Common myeloid progenitor, CD34-positive (primary cell): ENCODE data around the gene SENP7.
A peak's percentile ranks its signal among the peaks of the same experiment; 100 is the strongest.
"Not testable (repeated sequence)": the region's sequence is repeated elsewhere in the genome, so short reads cannot be mapped to it uniquely, and the experiment has no call there.

ENCODE experiments used
- CTCF ChIA-PET: fragments of 350-600 bp; sonication (Branson Sonifier 250); formaldehyde crosslinking; loops from one replicate; lab custom pipeline; 2021; ENCODE audit warnings: antibody characterized with exemption; lab: Charles Lee
- POLR2A ChIA-PET: fragments of 350-600 bp; sonication (Branson Sonifier 250); formaldehyde crosslinking; loops from one replicate; lab custom pipeline; 2021; ENCODE audit warnings: antibody characterized with exemption; lab: Charles Lee
- DNase-seq, 3 donors: peaks; one replicate each; pipeline versions ENCODE4 v3.0.0 to v3.0.0-alpha.2; 2013
- H3K27ac ChIP-seq, 2 experiments: 1 replicate in 1 of 2; 2 replicates in 1 of 2; pipeline ENCODE4 v1.7.0; 2013; ENCODE audit warnings: inconsistent platforms in 2 of 2, low read length in 2 of 2, mild to moderate bottlenecking in 2 of 2, low read depth in 1 of 2, moderate library complexity in 1 of 2; ENCODE audit not compliant: severe bottlenecking in 2 of 2, insufficient read depth in 1 of 2, poor library complexity in 1 of 2
- H3K27me3 ChIP-seq, 5 experiments: replicated peaks in 2 of 5; 1 replicate in 3 of 5; 2 replicates in 2 of 5; pipeline versions ENCODE4 v1.6.1 to v1.7.0; 2013; ENCODE audit warnings: low read length in 4 of 5, mild to moderate bottlenecking in 2 of 5, moderate library complexity in 2 of 5, inconsistent platforms in 1 of 5; ENCODE audit not compliant: insufficient read depth in 5 of 5, control insufficient read depth in 4 of 5
- H3K36me3 ChIP-seq, 4 experiments: 1 replicate in 2 of 4; 2 replicates in 2 of 4; pipeline versions ENCODE4 v1.6.1 to v1.7.0; 2013; ENCODE audit warnings: low read length in 3 of 4, control low read depth in 1 of 4, mild to moderate bottlenecking in 1 of 4; ENCODE audit not compliant: control insufficient read depth in 4 of 4, insufficient read depth in 4 of 4
- H3K4me1 ChIP-seq, 4 experiments: 1 replicate in 3 of 4; 2 replicates in 1 of 4; pipeline versions ENCODE4 v1.6.1 to v1.7.1; 2013; ENCODE audit warnings: low read length in 3 of 4, mild to moderate bottlenecking in 3 of 4, control low read depth in 1 of 4, inconsistent platforms in 1 of 4, moderate library complexity in 1 of 4; ENCODE audit not compliant: control insufficient read depth in 4 of 4, insufficient read depth in 4 of 4; ENCODE audit errors: control extremely low read depth in 1 of 4
- H3K4me3 ChIP-seq, 7 experiments: 1 replicate in 4 of 7; 2 replicates in 3 of 7; pipeline versions ENCODE4 v1.5.1 to v1.7.0; 2013; ENCODE audit warnings: mild to moderate bottlenecking in 7 of 7, low read length in 6 of 7, moderate library complexity in 6 of 7, inconsistent platforms in 2 of 7, low read depth in 2 of 7, control low read depth in 1 of 7; ENCODE audit not compliant: insufficient read depth in 4 of 7, control insufficient read depth in 1 of 7; ENCODE audit errors: extremely low read depth in 1 of 7
- H3K9me3 ChIP-seq, 5 experiments: 1 replicate in 4 of 5; 2 replicates in 1 of 5; pipeline versions ENCODE4 v1.6.1 to v1.7.1; 2013; ENCODE audit warnings: low read length in 4 of 5, mild to moderate bottlenecking in 2 of 5, inconsistent platforms in 1 of 5, low read depth in 1 of 5, moderate library complexity in 1 of 5; ENCODE audit not compliant: control insufficient read depth in 4 of 5, insufficient read depth in 2 of 5; ENCODE audit errors: control extremely low read depth in 1 of 5
- WGBS: methylation state at CpG from one replicate; pipeline ENCODE4 v1.1.5; 2013; ENCODE audit not compliant: insufficient coverage; 5-methylcytosine and 5-hydroxymethylcytosine counted together

The SENP7 gene

DNA sequence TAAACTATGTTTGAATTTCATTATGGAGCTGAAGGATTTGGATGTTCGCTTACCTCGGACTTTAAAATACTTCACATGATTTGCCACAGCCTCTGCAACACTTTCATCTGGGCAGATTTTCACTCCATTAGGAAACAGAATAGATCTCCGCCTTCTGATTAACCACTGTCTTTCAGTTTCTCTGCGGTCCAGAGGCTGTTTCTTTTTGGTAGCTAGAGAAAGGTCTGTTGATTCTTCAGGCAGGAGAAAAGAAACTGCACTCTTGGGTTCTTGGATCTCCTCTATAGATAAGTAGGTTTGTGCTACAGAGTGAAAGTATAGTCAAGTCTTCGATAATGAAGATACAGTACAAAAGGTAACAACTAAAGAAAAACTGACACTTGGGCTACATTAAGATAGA is 193.5 kb downstream of the SENP7 start:
- Histone ChIP-seq H3K27me3 (no peaks in the 10 kb centered on the region), H3K4me3 (no peak overlapping the region), H3K27ac (no peak overlapping the region), H3K4me1 (no peaks in the 10 kb centered on the region), H3K9me3 (no peaks in the 10 kb centered on the region), H3K36me3 (no peaks in the 10 kb centered on the region)
- WGBS: 80% methylated on average over 2 of the region's 5 CpGs
- ChIA-PET CTCF (no interaction called here), POLR2A (no interaction called here)
- DNase-seq: no peak

DNA sequence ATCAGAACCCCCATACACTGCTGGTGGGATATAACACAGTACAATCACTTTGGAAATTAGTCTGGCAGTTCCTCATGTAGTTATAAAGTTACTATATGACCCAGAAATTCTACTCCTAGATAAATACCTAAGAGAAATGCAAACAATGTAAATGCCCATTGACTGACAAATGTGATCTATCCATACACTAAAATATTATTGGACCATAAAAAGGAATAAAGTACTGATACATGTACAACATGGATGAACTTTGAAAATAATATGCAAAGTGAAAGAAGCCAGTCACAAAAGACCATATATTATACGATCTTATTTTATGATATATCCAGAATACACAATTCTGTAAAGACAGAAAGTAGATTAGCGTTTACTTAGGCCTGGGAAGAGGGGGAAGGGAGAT is 200.5 kb downstream of the SENP7 start:
- Histone ChIP-seq H3K36me3 (peaks cover 0 to 5% (median 0%) of the 10 kb centered on the region in 4 experiments), H3K4me1 (no peaks in the 10 kb centered on the region), H3K27me3 (no peaks in the 10 kb centered on the region), H3K4me3 (no peak overlapping the region), H3K9me3 (peaks cover 0 to 20% (median 11%) of the 10 kb centered on the region in 5 experiments), H3K27ac (no peak overlapping the region)
- POLR2A ChIA-PET: interaction anchor here (0.6 kb wide), 1 partner anchor 273 kb away, joined by 3 read pairs; no protein-coding TSS in a partner anchor
- no CpG with 5 or more reads among the region's 2 CpGs for WGBS
- CTCF ChIA-PET: interaction anchor here (0.8 kb wide), 1 partner anchor 15 kb away, joined by 3 read pairs; no protein-coding TSS in a partner anchor
- DNase-seq: no peak

DNA sequence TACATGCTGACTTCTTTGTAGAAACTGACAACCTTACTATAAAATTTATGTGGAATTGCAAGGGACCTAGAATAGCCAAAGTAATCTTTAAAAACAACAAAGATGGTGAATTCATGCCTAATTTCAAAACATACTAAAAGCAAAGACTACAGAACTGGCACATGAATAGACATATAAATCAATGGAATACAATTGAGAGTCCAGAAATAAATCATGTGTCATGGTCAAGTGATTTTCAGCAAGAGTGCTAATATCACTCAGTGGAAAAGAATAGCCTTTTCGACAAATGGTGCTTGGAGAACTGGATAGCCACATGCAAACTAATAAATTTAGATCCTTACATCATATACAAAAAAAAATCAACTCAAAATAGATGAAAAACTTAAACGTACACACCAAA is 201.3 kb downstream of the SENP7 start:
- no peaks in the 10 kb centered on the region for H3K4me1 ChIP-seq
- H3K36me3 ChIP-seq: peaks cover 0 to 5% (median 0%) of the 10 kb centered on the region in 4 experiments
- DNase-seq: no peak
- ChIA-PET CTCF (interaction anchor here (0.8 to 0.9 kb wide), 2 partner anchors 14 to 42 kb away, joined by 3 to 4 read pairs; no protein-coding TSS in a partner anchor), POLR2A (no interaction called here)
- WGBS: no CpG with 5 or more reads among the region's 2 CpGs
- H3K9me3 ChIP-seq: peaks cover 0 to 25% (median 11%) of the 10 kb centered on the region in 5 experiments
- H3K27ac ChIP-seq: no peak overlapping the region
- H3K4me3 ChIP-seq: no peak overlapping the region
- no peaks in the 10 kb centered on the region for H3K27me3 ChIP-seq

DNA sequence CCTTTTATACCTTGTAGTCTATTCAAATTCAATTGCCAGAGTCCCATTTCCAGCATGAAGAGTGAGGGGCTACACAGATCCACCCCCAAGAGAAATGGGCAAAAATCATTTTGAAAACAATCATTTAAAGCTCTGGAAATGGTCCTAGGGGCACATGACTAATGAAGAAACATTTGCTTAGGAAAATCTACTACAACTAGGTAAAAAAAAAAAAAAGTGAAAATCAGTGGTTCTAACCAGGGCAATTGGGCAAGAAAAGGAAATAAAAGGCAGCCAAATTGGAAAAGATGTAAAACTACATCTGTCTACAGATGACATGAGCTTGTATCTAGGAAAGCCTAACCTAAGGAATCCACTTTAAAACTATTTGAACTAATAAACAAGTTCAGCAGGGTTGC is 202.0 kb downstream of the SENP7 start:
- Histone ChIP-seq H3K36me3 (peaks cover 0 to 5% (median 0%) of the 10 kb centered on the region in 4 experiments), H3K27me3 (no peaks in the 10 kb centered on the region), H3K4me3 (no peak overlapping the region), H3K9me3 (peaks cover 0 to 25% (median 11%) of the 10 kb centered on the region in 5 experiments), H3K27ac (no peak overlapping the region), H3K4me1 (no peaks in the 10 kb centered on the region)
- ChIA-PET CTCF (interaction anchor here (0.9 to 1.4 kb wide), 2 partner anchors 42 to 104 kb away, joined by 3 to 4 read pairs; no protein-coding TSS in a partner anchor), POLR2A (no interaction called here)
- DNase-seq: no peak

DNA sequence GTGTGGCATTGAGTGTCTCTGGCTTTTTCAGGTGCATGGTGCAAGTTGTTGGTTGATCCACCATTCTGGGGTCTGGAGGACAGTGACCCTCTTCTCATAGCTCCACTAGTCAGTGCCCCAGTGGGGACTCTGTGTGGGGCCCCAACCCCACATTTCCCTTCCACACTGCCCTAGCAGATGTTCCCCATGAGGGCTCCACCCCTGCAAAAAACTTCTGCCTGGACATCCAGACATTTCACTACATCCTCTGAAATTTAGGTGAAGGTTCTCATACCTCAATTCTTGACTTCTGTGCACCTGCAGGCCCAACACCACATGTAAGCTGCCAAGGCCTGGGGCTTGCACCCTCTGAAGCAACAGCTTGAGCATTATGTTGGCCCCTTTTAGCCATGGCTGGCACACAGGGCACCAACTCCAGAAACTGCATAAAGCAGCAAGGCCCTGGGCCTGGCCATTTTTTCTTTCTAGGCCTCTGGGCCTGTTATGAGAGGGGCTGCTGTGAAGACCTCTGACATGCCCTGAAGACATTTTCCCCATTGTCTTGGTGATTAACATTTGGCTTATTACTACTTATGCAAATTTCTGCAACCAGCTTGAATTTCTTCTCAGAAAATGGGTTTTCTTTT is 204.8 kb downstream of the SENP7 start:
- H3K27me3 ChIP-seq, H3K27ac ChIP-seq, POLR2A ChIA-PET, H3K4me3 ChIP-seq, H3K36me3 ChIP-seq, CTCF ChIA-PET, H3K4me1 ChIP-seq: not testable (repeated sequence)
- DNase-seq: peak in 2 of 3 donors; percentile 14 to 28
- peaks cover 0 to 25% (median 11%) of the 10 kb centered on the region in 5 experiments for H3K9me3 ChIP-seq

DNA sequence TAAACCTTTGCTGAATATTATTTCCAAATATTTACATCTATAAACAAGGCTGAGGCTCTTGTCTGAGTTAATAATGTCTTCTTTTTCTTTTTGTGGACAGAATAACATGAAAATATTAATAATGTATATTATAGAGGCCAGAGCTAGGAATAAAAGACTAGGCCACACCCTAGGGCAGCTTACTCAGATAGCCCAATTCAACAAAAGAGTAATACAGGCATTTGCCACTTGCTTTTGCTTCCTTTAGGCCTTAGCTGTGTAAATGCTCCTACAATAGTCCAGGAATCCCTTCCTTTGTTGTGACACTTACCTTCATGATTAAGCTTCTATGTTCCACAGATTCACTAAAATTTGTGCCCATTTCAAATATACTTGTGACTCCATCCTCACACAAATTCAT is 209.2 kb downstream of the SENP7 start:
- CTCF ChIA-PET: no interaction called here
- POLR2A ChIA-PET: no interaction called here
- no peak for DNase-seq

DNA sequence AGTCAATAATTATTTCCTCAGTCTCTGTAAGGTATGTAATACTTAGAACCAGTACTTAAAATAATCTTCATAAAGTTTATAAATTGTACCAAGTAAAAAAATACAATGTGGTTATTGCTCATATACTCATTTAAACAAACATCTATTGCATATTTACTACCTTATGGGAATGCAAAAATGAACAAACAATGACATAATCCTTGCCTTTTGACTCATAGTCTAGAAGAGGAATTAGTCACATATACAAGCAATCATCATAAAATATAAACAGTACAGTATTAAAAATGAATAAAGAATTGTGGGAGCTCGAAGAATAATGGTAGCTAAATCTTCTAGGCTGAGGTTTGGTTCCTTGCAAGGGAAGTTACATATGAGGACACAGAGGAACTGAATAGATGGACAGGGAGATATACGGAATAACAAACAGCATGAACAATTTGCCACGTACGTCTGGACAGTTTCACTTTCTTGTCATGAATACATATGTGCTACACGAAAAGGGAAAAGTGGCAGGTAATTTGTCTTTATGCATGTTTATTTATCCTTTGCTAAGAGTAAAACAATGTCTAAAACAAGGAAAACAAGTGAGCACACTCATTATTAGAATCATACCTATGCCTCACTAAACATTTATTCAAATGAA is 209.8 kb downstream of the SENP7 start:
- DNase-seq: peak in 1 of 3 donors; percentile 3
- H3K36me3 ChIP-seq: peaks cover 0 to 4% (median under 1%) of the 10 kb centered on the region in 4 experiments
- H3K9me3 ChIP-seq: peaks cover 0 to 17% (median 5%) of the 10 kb centered on the region in 5 experiments
- ChIA-PET CTCF (interaction anchor here (0.6 kb wide), 1 partner anchor 176 kb away, joined by 6 read pairs; no protein-coding TSS in a partner anchor), POLR2A (no interaction called here)
- WGBS: 50% methylated on average over 2 of the region's 5 CpGs
- no peak overlapping the region for H3K27ac ChIP-seq
- H3K4me1 ChIP-seq: no peaks in the 10 kb centered on the region
- H3K27me3 ChIP-seq: no peaks in the 10 kb centered on the region
- peak overlapping the region in 1 of 7 experiments; percentile 54 for H3K4me3 ChIP-seq

More for the DNA sequence above, 209.2 kb downstream of the SENP7 start:
- peaks cover 0 to 4% (median under 1%) of the 10 kb centered on the region in 4 experiments for H3K36me3 ChIP-seq
- no peaks in the 10 kb centered on the region for H3K27me3 ChIP-seq
- H3K27ac ChIP-seq: no peak overlapping the region
- H3K9me3 ChIP-seq: peaks cover 0 to 23% (median 11%) of the 10 kb centered on the region in 5 experiments
- H3K4me3 ChIP-seq: no peak overlapping the region
- H3K4me1 ChIP-seq: no peaks in the 10 kb centered on the region
